BLaER1 treated with 17β-estradiol and CSF1 and Interleukin-3, amounts not matched to agents 10 nM and 100 nM (cell line): ENCODE data around the gene CELF2.

Experiments used
- H3K27ac ChIP-seq, 11 experiments: shearing (Covaris generic); formaldehyde crosslinking; 2 replicates each; pipeline ENCODE4 v1.8.1; 2022
- H3K27me3 ChIP-seq, 11 experiments: shearing (Covaris generic); formaldehyde crosslinking; 2 replicates each; pipeline ENCODE4 v1.8.1; 2022
- H3K36me3 ChIP-seq, 11 experiments: shearing (Covaris generic); formaldehyde crosslinking; 2 replicates each; pipeline ENCODE4 v1.8.1; 2022
- H3K4me1 ChIP-seq, 10 experiments: shearing (Covaris generic); formaldehyde crosslinking; 2 replicates each; pipeline ENCODE4 v1.8.1; 2022
- H3K4me2 ChIP-seq, 11 experiments: shearing (Covaris generic); formaldehyde crosslinking; 2 replicates each; pipeline ENCODE4 v1.8.1; 2022
- H3K4me3 ChIP-seq, 10 experiments: shearing (Covaris generic); formaldehyde crosslinking; 2 replicates each; pipeline ENCODE4 v1.8.1; 2022
- H3K9ac ChIP-seq, 11 experiments: shearing (Covaris generic); formaldehyde crosslinking; 2 replicates each; pipeline ENCODE4 v1.8.1; 2022
- H3K9me3 ChIP-seq, 11 experiments: shearing (Covaris generic); formaldehyde crosslinking; replicated peaks in 1 of 11; 2 replicates each; pipeline ENCODE4 v1.8.1; 2022
- H4K20me1 ChIP-seq, 11 experiments: shearing (Covaris generic); formaldehyde crosslinking; 2 replicates each; pipeline ENCODE4 v1.8.1; 2022
- Cebpa-rat ChIP-seq, 11 experiments: shearing (Covaris generic); IDR thresholded peaks; 2 replicates each; pipeline ENCODE4 v1.8.1; 2022

The CELF2 gene

GRCh38 chr10:11242443-11243387, 225.0 kb downstream of the CELF2 start:
- peak overlapping the region in 9 of 10 experiments; percentile 15 to 52 (median 35); a peak in 15 of 20 replicates for H3K4me3 ChIP-seq
- peaks cover 97 to 100% (median 100%) of the 10 kb centered on the region in 10 experiments for H3K4me1 ChIP-seq
- peaks cover 10 to 74% (median 39%) of the 10 kb centered on the region in 11 experiments; a peak in 18 of 22 replicates for H3K36me3 ChIP-seq
- peaks cover 69 to 100% (median 100%) of the 10 kb centered on the region in 11 experiments for H4K20me1 ChIP-seq
- H3K27me3 ChIP-seq: no peaks in the 10 kb centered on the region
- H3K4me2 ChIP-seq: peak overlapping the region; percentile 82 to 97 (median 93)
- H3K9me3 ChIP-seq: no peaks in the 10 kb centered on the region
- peak overlapping the region; percentile 43 to 80 (median 66) for H3K9ac ChIP-seq
- H3K27ac ChIP-seq: peak overlapping the region; percentile 38 to 89 (median 74); a peak in 21 of 22 replicates
- TF ChIP-seq Cebpa-rat (IDR thresholded peaks at IDR 0.05): no peak

GRCh38 chr10:11243425-11244222, 226.0 kb downstream of the CELF2 start:
- Histone ChIP-seq H3K9ac (peak overlapping the region; percentile 31 to 80 (median 66); a peak in 20 of 22 replicates), H4K20me1 (peaks cover 76 to 100% (median 100%) of the 10 kb centered on the region in 11 experiments), H3K9me3 (no peaks in the 10 kb centered on the region), H3K36me3 (peaks cover 19 to 74% (median 46%) of the 10 kb centered on the region in 11 experiments; a peak in 18 of 22 replicates), H3K4me2 (peak overlapping the region; percentile 82 to 97 (median 93)), H3K4me3 (peak overlapping the region in 8 of 10 experiments; percentile 2 to 47 (median 23); a peak in 9 of 20 replicates), H3K4me1 (peaks cover 99 to 100% (median 100%) of the 10 kb centered on the region in 10 experiments), H3K27me3 (no peaks in the 10 kb centered on the region), H3K27ac (peak overlapping the region; percentile 34 to 89 (median 74); a peak in 21 of 22 replicates)
- no peak for TF ChIP-seq Cebpa-rat (IDR thresholded peaks at IDR 0.05)

DNA sequence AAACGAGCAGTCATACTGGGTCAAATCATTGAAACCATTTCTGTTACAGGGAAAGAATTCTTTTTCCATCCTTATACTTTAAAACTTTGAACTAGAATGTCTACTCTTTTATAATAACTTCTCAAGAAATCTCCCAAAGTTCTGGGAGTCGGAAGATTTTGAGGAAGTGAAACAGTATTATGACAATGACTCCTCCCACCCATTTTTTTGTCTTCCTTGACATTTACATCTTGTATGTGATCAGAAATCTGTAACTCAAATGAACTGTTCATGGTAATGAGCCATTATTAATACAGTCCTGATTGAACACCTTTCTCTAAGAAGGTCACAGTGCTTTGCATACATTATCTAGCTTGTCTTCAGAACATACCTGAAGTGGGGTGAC, 227.4 kb downstream of the CELF2 start:
- Histone ChIP-seq H3K27ac (peak overlapping the region; percentile 34 to 89 (median 74); a peak in 21 of 22 replicates), H3K4me2 (peak overlapping the region; percentile 82 to 97 (median 93)), H3K27me3 (no peaks in the 10 kb centered on the region), H4K20me1 (peaks cover 80 to 100% (median 100%) of the 10 kb centered on the region in 11 experiments), H3K4me3 (peak overlapping the region in 4 of 10 experiments; percentile 1 to 23 (median 12); a peak in 4 of 20 replicates), H3K4me1 (peaks cover 100% of the 10 kb centered on the region in 10 experiments), H3K9ac (peak overlapping the region in 9 of 11 experiments; percentile 31 to 80 (median 66); a peak in 14 of 22 replicates), H3K9me3 (no peaks in the 10 kb centered on the region), H3K36me3 (peaks cover 21 to 74% (median 51%) of the 10 kb centered on the region in 11 experiments; a peak in 20 of 22 replicates)
- no peak for TF ChIP-seq Cebpa-rat (IDR thresholded peaks at IDR 0.05)

- H3K4me2 ChIP-seq: peak overlapping the region; percentile 82 to 97 (median 93)
- H3K27ac ChIP-seq: peak overlapping the region in 9 of 11 experiments; percentile 5 to 89 (median 75); a peak in 14 of 22 replicates
- peaks cover 100% of the 10 kb centered on the region in 10 experiments for H3K4me1 ChIP-seq
- no peaks in the 10 kb centered on the region for H3K9me3 ChIP-seq
- H3K9ac ChIP-seq: peak overlapping the region in 2 of 11 experiments; percentile 14 to 79; a peak in 1 of 22 replicates
- H3K27me3 ChIP-seq: no peaks in the 10 kb centered on the region
- peaks cover 24 to 74% (median 54%) of the 10 kb centered on the region in 11 experiments; a peak in 20 of 22 replicates for H3K36me3 ChIP-seq
- no peak for TF ChIP-seq Cebpa-rat (IDR thresholded peaks at IDR 0.05)
- peak overlapping the region in 3 of 10 experiments; percentile 1 to 18 (median 5); a peak in 2 of 20 replicates for H3K4me3 ChIP-seq
- peaks cover 79 to 100% (median 100%) of the 10 kb centered on the region in 11 experiments for H4K20me1 ChIP-seq
Observed at GRCh38 chr10:11245510-11245909, 227.8 kb downstream of the CELF2 start.

DNA sequence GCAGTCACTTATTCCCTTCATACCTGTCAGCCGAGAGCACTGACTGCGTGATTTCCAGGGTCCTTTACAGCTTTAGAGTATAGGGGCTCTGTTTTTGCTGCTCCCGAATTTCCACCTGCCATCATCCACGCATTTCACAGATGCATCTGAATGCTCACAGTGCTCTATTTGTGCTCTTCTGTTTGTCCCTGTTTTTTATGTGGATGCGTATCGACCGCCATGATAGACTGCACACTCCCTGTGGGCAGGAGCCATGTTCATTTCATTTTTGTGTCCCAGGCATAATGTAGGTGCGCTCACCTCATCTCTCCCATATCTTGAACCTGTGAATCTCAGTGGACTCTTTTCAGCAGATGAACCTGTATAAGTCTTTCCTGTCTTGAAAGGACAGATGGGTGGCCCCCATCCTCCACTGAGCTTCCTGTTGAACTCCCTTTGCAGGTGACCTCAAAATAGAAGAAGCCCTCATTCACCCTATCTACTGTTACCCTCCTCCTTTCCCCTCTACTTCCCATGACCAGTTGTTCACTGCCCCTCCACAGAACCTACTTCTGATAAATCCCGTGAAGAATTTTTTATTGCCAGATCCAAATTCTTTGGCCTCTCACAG, 228.4 kb downstream of the CELF2 start:
- Histone ChIP-seq H3K9ac (peak overlapping the region in 1 of 11 experiments; percentile 22; a peak in 1 of 22 replicates), H3K4me3 (no peak overlapping the region), H3K36me3 (peaks cover 30 to 75% (median 60%) of the 10 kb centered on the region in 11 experiments; a peak in 20 of 22 replicates), H3K4me1 (peaks cover 99 to 100% (median 100%) of the 10 kb centered on the region in 10 experiments), H3K9me3 (no peaks in the 10 kb centered on the region), H3K4me2 (peak overlapping the region; percentile 82 to 97 (median 93)), H3K27me3 (no peaks in the 10 kb centered on the region), H4K20me1 (peaks cover 74 to 100% (median 100%) of the 10 kb centered on the region in 11 experiments), H3K27ac (peak overlapping the region in 8 of 11 experiments; percentile 9 to 89 (median 77); a peak in 12 of 22 replicates)
- TF ChIP-seq Cebpa-rat (IDR thresholded peaks at IDR 0.05): no peak

DNA sequence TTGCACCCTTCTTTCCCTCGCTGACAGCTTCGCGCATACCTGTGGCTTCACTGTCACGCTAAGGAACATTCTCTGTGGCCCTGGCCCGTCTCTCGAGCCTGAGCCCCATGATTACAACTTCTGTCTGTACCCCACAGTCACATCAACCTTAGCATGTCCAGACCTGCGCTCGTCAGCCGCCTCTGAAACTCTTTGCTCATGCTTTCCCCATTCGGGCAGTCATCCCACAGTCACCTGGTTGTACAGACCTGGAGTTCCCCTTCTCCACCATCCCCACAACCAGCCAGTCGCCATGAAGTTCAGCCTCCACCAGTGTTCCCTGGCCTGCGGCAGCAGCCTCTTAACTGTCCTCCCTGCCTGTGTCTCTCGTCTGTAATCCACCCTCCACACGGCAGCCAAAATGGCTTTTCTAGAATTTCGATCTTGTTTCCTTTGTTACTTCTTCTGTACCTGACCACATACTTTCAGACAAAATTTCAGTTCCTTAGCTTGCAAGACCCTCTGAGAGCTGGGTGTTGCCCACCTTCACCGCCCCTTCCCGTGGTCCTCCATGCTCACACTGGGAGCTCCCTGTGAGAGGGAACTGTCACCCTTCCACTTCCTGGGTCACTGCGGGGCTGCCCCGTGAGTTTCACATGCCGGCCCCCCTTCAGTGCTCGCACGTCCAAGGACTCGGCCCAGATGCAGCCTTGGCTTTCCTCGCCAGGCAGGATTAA, 229.2 kb downstream of the CELF2 start:
- Histone ChIP-seq H3K9ac (peak overlapping the region in 2 of 11 experiments; percentile 21 to 22; a peak in 2 of 22 replicates), H3K4me1 (peaks cover 99 to 100% (median 100%) of the 10 kb centered on the region in 10 experiments), H3K4me2 (peak overlapping the region; percentile 82 to 97 (median 93)), H3K9me3 (no peaks in the 10 kb centered on the region), H3K27me3 (no peaks in the 10 kb centered on the region), H3K36me3 (peaks cover 38 to 79% (median 68%) of the 10 kb centered on the region in 11 experiments; a peak in 20 of 22 replicates), H4K20me1 (peaks cover 74 to 100% (median 100%) of the 10 kb centered on the region in 11 experiments), H3K27ac (peak overlapping the region in 8 of 11 experiments; percentile 28 to 89 (median 44); a peak in 12 of 22 replicates), H3K4me3 (no peak overlapping the region)
- no peak for TF ChIP-seq Cebpa-rat (IDR thresholded peaks at IDR 0.05)

DNA sequence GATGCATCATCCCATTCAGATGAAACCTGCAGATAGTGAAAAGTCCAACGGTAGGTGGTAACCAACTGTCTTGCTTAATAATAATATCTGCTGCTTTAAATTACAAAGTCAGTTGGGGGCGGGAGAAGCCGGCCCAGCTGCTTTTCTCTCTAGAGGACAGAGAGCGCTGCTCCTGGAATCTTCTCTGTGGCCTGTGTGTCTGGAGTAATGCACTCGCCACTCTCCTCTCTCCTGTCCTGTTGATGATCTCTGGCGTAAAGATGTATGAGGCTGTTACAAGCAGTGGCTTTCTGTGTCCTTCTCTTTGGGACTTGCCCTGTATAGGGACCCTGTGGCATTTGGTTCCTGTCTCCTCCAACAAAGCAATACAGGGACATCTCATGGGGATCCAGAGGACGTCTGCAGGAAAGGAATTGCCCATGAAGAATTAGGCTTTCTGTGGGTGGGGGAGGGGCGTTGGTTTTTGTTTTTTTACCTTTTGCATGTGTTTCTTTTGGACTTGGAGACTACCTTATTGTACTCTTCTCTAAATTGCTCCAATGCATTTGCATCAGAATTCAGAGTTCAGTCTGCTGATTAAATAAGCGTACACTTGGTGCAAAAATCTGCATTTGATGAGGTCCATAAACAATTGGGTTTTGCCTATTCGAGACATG, 231.6 kb downstream of the CELF2 start:
- no peak for TF ChIP-seq Cebpa-rat (IDR thresholded peaks at IDR 0.05)
- H3K36me3 ChIP-seq: peaks cover 53 to 91% (median 79%) of the 10 kb centered on the region in 11 experiments; a peak in 20 of 22 replicates

More for the DNA sequence above, 231.6 kb downstream of the CELF2 start:
- Histone ChIP-seq H3K27ac (peak overlapping the region in 6 of 11 experiments; percentile 5 to 37 (median 20); a peak in 5 of 22 replicates), H3K9ac (peak overlapping the region in 5 of 11 experiments; percentile 15 to 45 (median 34); a peak in 7 of 22 replicates), H3K9me3 (no peaks in the 10 kb centered on the region), H3K27me3 (no peaks in the 10 kb centered on the region), H3K4me3 (no peak overlapping the region), H3K4me1 (peaks cover 97 to 100% (median 100%) of the 10 kb centered on the region in 10 experiments), H3K4me2 (peak overlapping the region; percentile 53 to 97 (median 90)), H4K20me1 (peaks cover 66 to 100% (median 100%) of the 10 kb centered on the region in 11 experiments)
